H1 (cell line): Measurements from ENCODE around the gene NDRG4. TPM values are rescaled to one million over a fixed set of nuclear protein-coding genes. Genes with fewer than 3 reads are reported as not detected.

ENCODE experiments used
- CHD7 ChIP-seq: fragments of 300-600 bp; sonication (generic); IDR thresholded peaks from 2 replicates; pipeline ENCODE4 v1.7.1; 2012; ENCODE audit warnings: low read length, moderate library complexity, mild to moderate bottlenecking, inconsistent platforms; ENCODE audit not compliant: insufficient replicate concordance
- CTBP2 ChIP-seq: IDR thresholded peaks from 2 replicates; pipeline ENCODE4 v1.7.0; 2011; ENCODE audit warnings: borderline replicate concordance, mild to moderate bottlenecking, moderate library complexity, mixed read lengths, low read length; ENCODE audit not compliant: insufficient read depth, insufficient read length
- MAFK ChIP-seq: IDR thresholded peaks from 2 replicates; pipeline ENCODE4 v1.6.1; 2012; ENCODE audit warnings: low read depth, mild to moderate bottlenecking, improper control_type of control experiment, low read length
- POLR2A ChIP-seq, 2 experiments: IDR thresholded peaks; 1 replicate in 1 of 2; 2 replicates in 1 of 2; pipeline ENCODE4 v1.6.1; 2011; ENCODE audit warnings: low read depth in 2 of 2, low read length in 2 of 2, mild to moderate bottlenecking in 2 of 2; ENCODE audit errors: control extremely low read depth in 1 of 2
- POLR2AphosphoS5 ChIP-seq: IDR thresholded peaks from 2 replicates; pipeline ENCODE4 v1.6.1; 2011; ENCODE audit warnings: low read depth, low read length
- SIN3A ChIP-seq, 2 experiments: IDR thresholded peaks in 1 of 2; conservative IDR thresholded peaks in 1 of 2; 2 replicates each; pipeline ENCODE4 v1.6.1; 2011 to 2012; ENCODE audit warnings: low read length in 2 of 2, improper control_type of control experiment in 1 of 2, low read depth in 1 of 2, mild to moderate bottlenecking in 1 of 2
- SP4 ChIP-seq: IDR thresholded peaks from 2 replicates; pipeline ENCODE4 v1.6.1; 2012; ENCODE audit warnings: low read length, inconsistent platforms
- TAF1 ChIP-seq: IDR thresholded peaks from 2 replicates; pipeline ENCODE4 v1.6.1; 2011; ENCODE audit warnings: mild to moderate bottlenecking, low read depth, low read length
- TAF7 ChIP-seq: optimal IDR thresholded peaks from 2 replicates; pipeline ENCODE3; 2011; ENCODE audit warnings: low read depth, mild to moderate bottlenecking, inconsistent platforms, low read length, moderate library complexity, borderline replicate concordance
- polyA plus RNA-seq, 7 experiments: library from polyadenylated mRNA; depleted of rRNA in 3 of 7; stranded (reverse) in 5 of 7; unstranded in 2 of 7; fragments of >200 nt in 5 of 7; fragments of 200-250 nt in 2 of 7; gene quantifications; 1 replicate in 5 of 7; 2 replicates in 1 of 7; 4 replicates in 1 of 7; pipeline versions ENCODE4 v1.2.1 to v1.2.3, GENCODE V29; 2011 to 2013; ENCODE audit warnings: missing spikeins in 2 of 7, mixed read lengths in 2 of 7
- total RNA-seq: library from RNA; stranded (reverse); fragmentation: NEBNext Ultra II Directional; extraction: Animal tissue kit (Norgen Biotek cat#: 25700); gene quantifications from 2 replicates; pipeline ENCODE4 v1.2.1, GENCODE V29; 2021
- TF ChIP-seq, protein P1 (sequence below), 3 experiments: IDR thresholded peaks; 1 replicate in 2 of 3; 2 replicates in 1 of 3; pipeline versions ENCODE4 v1.5.1 to v1.6.1; 2011; ENCODE audit warnings: low read length in 3 of 3, mild to moderate bottlenecking in 3 of 3, inconsistent platforms in 2 of 3, low read depth in 1 of 3, moderate library complexity in 1 of 3; ENCODE audit not compliant: insufficient read depth in 1 of 3; ENCODE audit errors: control extremely low read depth in 1 of 3

The NDRG4 gene
- total and polyA plus RNA-seq, 2 of the 8 experiments (the other 6 are each of a cell fraction or from before 2014, with no cell fraction given) = 20.8 to 30.9 TPM

GRCh38 chr16:58467905-58468304, 32.0 kb upstream of the NDRG4 start (continued):
- no peak for TF ChIP-seq CHD7
- TF ChIP-seq POLR2AphosphoS5 = no peak
- TF ChIP-seq, protein P1, sequence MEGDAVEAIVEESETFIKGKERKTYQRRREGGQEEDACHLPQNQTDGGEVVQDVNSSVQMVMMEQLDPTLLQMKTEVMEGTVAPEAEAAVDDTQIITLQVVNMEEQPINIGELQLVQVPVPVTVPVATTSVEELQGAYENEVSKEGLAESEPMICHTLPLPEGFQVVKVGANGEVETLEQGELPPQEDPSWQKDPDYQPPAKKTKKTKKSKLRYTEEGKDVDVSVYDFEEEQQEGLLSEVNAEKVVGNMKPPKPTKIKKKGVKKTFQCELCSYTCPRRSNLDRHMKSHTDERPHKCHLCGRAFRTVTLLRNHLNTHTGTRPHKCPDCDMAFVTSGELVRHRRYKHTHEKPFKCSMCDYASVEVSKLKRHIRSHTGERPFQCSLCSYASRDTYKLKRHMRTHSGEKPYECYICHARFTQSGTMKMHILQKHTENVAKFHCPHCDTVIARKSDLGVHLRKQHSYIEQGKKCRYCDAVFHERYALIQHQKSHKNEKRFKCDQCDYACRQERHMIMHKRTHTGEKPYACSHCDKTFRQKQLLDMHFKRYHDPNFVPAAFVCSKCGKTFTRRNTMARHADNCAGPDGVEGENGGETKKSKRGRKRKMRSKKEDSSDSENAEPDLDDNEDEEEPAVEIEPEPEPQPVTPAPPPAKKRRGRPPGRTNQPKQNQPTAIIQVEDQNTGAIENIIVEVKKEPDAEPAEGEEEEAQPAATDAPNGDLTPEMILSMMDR (IDR thresholded peaks at IDR 0.05; ENCODE audit: control extremely low read depth in 1 of 3, insufficient read depth in 1 of 3, low read depth in 1 of 3, low read length in 3 of 3) = no peak
- TF ChIP-seq POLR2A (IDR thresholded peaks at IDR 0.05; ENCODE audit: control extremely low read depth in 1 of 2, low read depth in 2 of 2, low read length in 2 of 2) = no peak
- no peak for TF ChIP-seq CTBP2
- no peak for TF ChIP-seq SIN3A (conservative IDR thresholded peaks at IDR 0.05 in 1 of 2, IDR thresholded peaks at IDR 0.05 in 1 of 2; ENCODE audit: low read depth in 1 of 2, low read length in 2 of 2)
- no peak for TF ChIP-seq TAF1
- TF ChIP-seq MAFK = no peak
- no peak for TF ChIP-seq SP4
- TF ChIP-seq TAF7 = no peak
